Activated CD8-positive, alpha-beta memory T cell treated with anti-CD3 and anti-CD28 coated beads, Interleukin-2, amount 50 U/mL, for 24 hours (primary cell): ENCODE data around the gene ZDHHC18.
A peak's percentile ranks its signal among the peaks of the same experiment; 100 is the strongest.
"Not testable (repeated sequence)": the region's sequence is repeated elsewhere in the genome, so short reads cannot be mapped to it uniquely, and the experiment has no call there.

Experiments
- DNase-seq: peaks from one replicate; pipeline ENCODE4 v3.0.0-alpha.2; 2020; ENCODE audit errors: extremely low read depth

ZDHHC18 gene

DNA sequence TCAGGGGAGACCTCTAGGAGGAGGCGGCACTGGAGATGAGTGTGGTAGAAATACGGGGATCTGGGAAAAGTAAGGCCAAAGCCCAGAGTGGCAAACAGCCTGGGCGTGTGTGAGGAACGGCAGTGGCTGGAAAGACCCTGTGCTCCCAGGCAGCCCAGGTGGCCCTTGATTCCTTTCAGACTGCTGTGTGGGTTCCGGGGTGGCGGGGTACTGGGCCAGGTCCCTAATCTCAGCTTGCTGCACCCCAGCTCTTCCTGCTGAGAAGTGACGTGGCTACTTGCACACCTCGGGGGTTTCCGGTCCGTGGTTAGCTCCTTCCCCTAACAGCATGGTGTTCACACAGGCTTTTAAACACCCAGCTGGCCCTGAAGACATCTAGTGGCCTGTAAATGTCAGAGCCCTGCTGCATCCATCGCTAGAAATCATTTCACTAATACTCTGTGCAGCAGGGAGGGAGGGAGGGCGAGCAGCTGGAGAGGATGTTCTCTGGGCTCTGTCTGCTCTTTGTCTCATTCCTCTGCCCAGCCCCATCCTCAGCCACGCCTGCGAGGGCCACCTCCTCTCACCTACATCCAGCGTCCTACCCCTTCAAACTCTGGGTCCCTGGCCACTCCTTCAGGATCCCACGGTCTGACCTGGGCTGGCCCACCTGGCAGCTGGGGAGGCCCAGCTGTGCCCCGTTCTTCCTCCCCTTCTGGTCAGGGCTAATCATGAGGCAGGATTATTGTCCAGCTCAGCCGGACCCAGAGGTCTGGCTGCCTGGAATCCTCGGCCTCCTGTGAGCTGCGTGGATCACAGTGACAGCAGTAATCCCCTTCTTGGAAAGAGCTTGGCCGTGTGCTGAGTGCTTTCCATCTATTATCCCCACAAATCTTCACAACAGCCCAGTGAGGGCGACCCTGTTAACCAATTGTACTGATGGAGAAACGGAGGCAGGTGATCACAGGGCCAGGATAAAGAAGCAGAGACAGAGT is 7.2 kb downstream of the ZDHHC18 start:
- peak; percentile 73 for DNase-seq

DNA sequence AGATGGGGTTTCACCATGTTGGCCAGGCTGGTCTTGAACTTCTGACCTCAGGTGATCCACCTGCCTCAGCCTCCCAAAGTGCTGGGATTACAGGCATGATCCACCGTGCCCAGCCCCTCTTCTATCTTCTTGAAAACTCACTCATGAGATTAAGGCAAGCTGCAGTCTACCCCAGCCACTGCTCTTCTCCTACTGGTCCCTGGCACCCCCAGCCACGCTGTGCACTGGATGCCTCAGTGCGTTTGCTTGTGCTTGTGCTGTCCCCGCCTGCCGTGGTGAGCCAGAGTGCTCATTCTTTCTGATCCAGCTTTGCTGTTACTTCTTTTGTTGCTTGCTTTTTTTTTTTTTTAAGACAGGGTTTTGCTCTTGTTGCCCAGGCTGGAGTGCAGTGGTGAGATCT is 11.2 kb downstream of the ZDHHC18 start:
- not testable (repeated sequence) for DNase-seq

DNA sequence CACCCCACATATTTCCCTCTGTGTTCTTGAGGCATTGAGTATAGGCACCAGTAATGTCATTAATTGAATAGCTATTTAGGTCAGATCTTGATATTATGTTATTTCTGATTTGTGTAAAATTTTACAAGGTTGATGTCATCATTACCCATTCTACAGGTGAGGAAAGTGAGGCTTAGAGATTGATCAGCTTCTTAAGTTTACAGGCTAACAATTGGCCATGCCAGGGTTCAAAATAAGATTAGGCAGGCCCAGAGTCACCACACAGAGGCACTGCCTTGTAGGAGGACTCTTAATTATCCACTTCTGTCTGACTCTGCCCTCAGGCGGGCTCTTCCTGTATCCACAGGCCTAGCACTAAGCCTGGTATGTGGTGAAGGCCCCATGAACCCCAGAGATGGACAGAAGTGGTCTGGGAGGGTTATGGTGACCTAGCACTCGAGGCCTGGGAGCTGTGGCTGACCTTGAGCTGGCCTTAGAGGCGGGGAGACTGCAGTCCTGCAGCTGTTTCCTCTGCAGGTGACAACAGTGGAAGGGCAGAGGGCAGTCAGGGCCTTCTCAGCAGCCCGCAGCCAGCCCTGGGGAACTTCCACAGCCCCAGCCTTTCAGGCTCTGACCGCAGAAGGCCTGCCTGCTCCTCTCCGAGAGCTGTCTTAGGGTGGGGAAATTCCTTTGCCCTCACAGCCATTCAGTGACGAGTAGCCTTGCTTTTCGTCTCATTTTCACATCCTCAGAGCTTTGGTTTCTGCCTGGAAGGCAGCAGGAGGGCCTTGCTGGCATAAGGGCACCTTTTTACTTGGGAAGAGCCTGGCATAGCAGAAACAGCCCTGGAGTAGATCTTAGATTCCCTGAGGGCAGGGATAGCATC is 12.2 kb downstream of the ZDHHC18 start:
- DNase-seq, result no peak

DNA sequence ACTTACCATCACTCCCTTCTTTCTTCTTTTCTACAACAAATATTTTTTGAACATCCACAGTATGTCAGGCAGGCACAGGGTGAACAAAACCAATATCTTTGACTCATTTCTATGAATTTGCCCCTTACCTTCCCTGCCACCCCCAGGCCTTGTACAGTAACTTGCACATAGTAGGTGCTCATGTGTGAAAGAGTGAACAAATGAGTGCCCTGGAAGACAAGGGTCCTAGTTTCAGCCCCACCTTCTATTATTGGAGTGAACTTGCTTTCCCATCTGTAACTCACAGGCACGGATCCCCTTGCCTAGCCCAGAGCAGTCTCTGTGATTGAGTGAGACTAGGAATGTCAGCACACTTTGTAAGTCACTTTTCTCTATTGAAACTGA is 12.8 kb downstream of the ZDHHC18 start:
- DNase-seq, result no peak

DNA sequence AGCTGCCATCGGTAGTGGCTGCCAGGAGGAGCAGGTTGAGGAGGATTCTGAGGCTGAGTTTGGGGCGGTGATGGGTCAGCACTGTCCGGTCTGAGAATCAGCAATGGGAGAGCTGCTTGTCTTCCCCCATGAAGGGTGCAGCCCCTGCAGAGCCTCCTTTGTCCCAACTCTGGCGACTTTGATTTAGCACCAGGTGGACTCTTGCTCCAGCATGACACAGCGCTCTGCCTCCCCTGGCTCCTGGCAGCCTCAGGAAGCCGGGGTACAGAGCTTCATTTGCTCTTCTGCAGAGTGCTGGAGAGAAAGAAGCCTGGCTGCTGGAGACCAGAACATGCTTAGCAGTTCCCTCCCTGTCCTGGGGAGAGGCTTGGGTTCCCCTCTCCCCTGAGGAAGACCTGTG is 13.3 kb downstream of the ZDHHC18 start:
- no peak for DNase-seq

DNA sequence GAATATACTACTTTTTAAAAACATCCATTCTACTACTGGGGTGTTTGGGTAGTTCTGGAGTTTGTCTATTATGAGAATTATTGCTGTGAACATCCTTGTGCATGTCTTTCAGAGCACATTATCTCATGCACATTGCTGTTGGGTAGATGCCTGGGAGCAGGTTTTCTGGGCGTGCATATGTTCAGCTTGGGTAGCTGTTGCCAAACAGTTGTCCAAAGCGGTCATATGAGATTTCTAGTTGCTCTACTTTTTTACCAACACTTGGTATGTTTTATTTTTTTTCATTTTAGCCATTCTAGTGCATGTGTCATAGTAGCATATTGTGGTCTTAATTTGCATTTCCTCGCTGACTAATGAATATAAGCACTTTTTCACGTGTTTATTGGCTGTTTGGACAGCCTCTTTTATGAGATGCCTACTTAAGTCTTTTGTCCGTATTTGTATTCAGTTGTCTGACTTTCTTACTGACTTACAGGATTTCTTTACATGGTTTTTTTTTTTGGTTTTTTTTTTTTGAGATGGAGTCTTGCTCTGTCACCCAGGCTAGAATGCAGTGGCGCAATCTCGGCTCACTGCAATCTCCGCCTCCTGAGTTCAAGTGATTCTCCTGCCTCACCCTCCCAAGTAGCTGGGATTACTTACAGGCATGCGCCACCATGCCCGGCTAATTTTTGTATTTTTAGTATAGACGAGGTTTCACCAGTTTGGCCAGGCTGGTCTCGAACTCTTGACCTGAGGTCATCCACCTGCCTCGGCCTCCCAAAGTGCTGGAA is 18.1 kb downstream of the ZDHHC18 start:
- no peak for DNase-seq

DNA sequence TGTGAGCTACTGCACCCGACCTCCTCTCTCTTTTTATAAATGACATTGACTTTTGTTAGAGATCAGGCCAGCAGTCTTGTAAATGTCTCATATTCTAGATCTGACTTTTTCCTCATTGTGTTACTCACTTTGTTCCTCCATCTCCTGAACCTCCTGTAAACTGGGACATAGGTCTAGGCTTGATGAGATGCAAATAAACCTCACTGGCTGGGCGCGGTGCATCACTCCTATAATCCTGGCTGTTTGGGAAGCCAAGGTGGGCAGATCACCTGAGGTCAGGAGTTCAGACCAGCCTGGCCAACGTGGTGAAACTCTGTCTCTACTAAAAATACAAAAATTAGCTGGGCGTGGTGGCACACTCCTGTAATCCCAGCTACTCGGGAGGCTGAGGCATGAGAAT is 21.3 kb downstream of the ZDHHC18 start:
- DNase-seq, result not testable (repeated sequence)

DNA sequence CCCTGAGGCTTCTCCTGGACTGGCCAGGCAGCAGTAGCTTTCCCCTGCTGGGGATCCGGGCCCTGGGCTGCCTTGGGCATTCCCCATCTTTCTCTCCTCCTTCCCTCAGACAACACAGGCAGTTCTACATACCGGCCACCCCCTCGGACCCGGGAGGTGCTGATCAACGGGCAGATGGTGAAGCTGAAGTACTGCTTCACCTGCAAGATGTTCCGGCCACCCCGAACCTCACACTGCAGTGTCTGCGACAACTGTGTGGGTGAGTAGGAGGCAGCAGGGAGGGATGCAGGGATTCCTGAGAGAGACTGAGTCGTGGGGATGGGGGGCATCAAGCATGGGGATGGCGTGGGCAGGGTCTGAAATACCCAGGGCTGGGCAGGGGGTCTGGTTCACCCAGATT is 22.0 kb downstream of the ZDHHC18 start:
- DNase-seq, result no peak

DNA sequence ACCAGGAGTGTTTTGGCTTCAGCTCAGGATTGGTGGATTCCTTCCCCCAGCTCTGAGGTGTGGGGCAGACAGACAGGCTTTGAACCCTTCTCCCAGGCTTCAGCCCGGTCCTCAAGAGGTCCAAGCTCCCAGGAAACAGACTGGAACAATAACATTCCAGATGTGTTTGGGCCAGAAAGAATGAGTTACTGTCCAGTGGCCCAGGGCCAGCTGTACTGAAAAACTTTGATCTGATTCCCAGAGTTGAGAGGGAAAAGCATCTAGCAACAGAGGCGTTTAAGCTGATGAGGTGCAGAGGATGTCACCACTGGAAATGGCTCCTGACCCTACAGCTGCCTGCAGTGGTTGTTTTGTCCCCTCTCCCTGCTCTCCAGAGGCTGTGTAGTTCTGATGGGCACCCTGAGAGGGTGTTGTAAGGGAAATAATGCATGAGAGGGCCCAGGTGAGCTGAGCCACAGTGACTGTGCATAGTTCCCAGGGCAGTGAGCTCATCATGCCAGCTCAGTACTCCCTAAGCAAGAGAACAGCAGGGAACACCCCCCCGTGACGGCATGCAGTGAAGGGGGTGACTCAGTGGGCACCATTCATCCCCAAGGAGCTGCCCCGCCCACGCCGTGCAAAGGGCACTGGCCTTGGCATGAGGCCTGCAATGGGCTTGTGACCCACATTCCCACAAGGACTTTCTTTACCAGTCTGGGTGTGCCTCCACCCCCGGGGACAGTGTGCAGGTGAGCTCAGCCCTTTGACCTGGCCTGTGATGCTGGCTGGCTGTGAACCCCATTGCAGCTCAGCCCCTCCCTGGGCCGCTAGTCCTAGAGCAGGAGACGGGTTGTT is 22.7 kb downstream of the ZDHHC18 start:
- DNase-seq, result no peak

DNA sequence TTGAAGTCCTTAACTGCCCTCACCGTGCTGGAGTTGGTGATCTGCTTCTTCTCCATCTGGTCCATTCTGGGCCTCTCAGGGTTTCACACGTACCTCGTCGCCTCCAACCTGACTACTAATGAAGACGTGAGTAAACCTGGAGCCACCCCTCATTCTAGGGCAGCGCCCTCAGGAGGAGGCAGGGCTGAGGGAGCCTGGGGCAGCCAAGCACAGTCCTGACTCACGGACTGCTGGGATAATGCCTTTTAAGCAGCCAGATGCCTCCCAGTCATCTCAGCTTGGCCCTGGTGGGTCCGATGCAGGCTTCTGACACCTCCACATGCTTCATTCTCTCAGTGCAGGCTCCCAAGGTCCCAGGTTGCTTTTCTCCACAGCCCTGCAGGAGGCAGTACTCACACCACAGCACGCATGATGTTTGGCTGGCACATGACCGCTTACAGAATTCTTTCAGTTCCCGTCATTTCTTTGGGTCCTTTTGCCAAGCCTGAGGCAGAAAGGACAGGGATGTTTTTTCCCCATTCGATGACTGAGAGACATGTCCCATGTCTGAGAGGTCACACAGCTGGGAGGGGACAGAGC is 24.7 kb downstream of the ZDHHC18 start:
- no peak for DNase-seq

DNA sequence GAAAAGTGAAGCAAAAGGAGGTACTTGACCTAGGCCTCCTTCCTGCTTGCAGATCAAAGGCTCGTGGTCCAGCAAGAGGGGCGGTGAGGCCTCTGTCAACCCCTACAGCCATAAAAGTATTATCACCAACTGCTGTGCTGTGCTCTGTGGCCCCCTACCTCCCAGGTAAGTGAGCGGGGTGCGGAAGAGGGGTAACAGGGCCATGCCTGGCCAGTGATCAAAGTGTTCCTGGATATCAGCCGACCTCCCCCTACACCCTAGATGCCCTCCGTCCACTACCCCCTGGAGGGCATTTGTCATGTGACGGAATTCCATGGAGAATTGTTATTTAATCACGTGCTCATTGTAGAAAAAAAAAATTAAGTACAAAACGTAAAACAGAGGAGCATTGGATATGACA is 26.2 kb downstream of the ZDHHC18 start:
- no peak for DNase-seq

DNA sequence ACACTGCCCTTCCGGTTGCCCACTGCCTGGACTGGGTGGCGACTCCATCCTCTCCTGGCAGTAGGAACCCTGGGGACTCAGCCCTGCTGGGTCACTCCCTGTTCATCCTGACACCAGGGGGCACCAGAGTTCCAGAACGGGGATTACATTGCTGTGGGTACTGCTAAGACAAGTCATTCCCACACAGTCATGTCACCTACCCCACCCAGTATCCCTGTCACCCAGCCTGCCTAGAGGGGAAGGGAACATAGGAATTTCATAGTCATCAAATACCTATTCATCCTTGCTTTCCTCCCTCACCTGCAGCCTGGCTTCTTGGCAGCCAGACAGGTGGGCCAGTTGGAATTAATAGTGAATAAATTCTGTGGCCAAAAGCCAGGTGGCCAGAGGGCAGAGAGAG is 26.7 kb downstream of the ZDHHC18 start:
- peak; percentile 59 for DNase-seq

DNA sequence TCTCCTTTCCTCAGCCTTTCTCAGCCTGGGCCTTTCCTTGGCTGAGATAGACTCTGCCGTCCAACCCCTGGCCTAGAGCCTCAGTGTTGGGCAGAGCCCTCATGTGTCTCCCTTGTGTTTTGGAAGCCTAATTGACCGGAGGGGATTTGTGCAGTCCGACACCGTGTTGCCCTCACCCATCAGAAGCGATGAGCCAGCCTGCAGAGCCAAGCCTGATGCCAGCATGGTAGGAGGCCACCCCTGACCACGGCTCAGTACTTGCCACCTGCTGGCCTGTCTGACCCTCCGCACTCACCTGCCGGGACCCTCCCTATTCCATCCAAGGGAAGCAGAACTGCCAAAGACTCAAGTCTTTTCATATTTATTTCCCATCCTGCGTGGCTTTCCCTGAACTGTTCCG is 27.1 kb downstream of the ZDHHC18 start:
- DNase-seq, result no peak

DNA sequence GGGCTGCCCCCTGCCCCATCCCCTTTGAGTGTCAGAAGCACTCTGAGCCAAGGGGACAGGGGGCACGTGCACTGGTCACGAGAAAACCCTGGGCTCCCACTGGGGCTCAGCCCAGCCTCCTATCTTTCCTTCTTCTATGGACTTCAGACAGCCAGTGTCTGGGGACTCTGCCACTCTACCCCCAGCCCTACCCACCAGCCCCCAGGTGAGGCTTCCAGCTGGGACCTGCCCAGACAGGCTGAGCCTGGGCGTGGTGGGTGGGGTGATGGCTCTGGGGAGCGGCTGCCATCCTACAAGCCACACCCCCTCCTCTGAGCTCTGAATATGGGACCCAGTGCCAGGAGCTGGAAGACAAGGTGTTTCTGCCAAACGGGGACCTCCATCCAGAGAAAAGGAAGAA is 28.4 kb downstream of the ZDHHC18 start:
- DNase-seq, result no peak

DNA sequence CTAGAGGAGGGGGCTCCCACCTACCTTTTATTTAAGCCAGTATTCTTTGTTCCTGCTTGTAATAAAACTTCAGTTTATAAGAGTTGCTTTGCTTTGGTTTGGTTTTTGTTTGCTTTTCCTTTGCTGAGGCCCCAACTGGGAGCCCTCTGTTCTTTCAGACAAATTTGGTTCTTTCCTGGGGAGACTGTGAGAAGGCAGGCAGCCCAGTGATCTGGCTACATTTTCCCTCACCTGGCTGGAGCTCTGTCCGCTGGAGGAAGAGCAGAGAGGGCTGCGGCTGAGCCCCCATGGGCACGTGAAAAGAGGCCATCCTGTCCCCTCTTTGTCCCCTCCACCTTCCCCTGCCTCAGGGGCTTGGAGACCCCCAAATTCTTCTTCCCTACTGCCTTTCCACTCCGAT is 29.1 kb downstream of the ZDHHC18 start:
- DNase-seq, result no peak

DNA sequence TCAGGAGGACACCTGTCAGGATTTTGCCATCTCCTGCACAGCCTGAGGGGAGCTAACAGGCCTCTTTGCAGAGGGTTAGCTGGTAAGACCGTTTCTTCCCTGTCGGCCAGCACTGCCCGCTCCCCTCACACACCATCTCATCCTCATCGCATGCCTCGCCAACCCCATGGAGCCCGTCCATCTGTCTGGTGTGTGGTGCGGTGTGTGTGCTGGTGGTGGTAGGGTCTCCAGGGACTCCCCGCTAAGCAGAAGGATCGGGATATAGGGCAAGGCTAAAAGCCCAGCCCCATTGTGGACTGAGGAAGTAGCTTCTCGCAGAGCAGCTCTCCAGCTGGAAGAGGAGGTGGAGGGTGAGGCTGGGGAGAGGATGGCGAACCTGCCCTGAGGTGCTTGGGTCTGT is 29.7 kb downstream of the ZDHHC18 start:
- DNase-seq, result no peak

DNA sequence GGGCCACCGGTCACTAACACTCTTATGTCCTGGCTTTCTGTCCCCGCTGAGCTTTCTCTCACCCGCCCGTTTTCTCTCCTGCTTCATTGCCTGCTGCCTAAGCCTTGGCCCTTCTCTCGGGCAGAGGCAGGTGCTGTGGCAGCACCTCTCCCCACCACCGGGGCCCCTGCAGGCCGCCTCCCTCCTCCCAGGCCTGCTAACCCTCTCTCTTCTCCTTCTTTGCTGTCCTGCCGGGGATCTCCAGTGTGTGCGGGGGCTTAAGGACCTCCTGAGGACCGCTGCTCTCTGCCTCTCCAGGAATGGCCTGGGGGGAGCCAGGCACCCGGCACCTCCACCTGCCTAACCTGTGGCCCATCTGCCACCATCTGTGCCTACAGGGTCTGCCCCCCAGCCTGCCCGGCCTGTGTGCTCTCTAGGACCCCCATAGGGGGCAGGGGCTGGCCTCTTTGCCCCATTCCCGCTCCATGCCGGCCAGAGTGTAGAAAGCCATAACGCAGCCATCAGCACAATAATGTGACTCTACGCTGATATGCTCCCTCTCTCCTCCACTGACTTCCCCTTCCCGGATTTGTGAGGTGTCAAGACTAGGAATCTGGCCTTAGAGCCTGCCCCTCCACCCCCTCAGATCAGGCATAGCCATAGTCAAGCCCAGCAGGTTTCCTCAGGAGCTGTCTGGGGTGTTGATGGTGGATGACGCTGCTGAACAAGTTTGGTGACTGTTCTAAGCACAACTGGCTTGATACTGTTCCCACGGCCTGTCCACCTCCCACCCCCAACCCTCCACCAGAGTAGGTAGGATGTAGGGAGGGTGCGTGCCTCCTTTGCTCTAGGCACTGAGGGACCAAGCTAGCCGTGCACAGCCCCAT is 30.3 kb downstream of the ZDHHC18 start:
- DNase-seq, result no peak

DNA sequence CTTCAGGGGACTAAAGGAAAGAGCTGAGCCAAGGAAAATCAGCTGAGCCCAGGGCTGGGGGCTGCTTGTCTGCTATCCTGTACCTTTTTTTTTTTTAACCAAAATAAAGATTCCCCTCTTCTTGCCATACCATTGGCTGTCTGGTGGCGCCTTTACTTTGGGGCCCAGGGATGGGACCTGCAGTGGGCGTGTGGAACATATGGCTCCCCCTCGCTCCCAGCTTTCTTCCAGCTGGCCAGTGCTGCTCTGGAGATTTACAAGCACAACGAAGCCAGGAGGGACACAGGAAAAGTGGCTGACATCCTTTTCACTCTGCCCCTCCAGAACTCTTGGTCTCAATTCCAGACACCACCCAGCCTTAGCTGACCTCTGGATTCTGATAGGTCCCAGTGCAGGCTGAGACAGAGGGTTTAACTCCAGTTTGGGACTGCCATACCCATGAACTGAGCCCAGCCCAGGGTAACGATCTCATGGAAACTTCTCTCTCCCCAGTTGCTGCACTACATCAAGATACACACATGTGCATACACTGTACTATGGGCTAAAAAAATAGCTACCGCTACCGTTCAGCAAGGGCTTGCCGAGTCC is 31.1 kb downstream of the ZDHHC18 start:
- DNase-seq, result no peak

DNA sequence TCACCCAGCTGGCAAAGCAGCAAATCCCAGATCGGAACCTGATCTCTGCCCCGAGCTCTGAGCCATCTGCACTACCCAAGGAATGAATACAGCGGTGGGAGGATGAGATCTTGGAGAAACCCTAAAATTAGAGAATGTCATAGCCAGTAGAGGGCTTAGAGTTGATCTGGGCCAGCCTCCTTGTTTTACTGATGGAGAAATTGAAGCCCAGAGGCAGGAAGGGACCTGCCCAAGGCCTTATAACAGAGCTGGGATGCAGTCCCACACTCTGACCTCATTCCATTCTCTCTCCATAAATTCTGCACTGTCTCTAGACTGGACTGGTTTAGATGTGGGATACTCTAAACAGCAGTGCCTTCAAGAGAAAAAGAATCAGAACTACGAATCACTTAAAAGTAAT is 31.7 kb downstream of the ZDHHC18 start:
- DNase-seq, result no peak
